Fibroblast of mammary gland (primary cell): ENCODE results near the gene DIO2.

Experiments used
- DNase-seq: peaks from one replicate; pipeline ENCODE4 v3.0.0-alpha.2; 2010; ENCODE audit warnings: low read depth
- H3K4me3 ChIP-seq: 2 replicates; pipeline ENCODE4 v1.5.1; 2011; ENCODE audit warnings: low read depth, mild to moderate bottlenecking, low read length, moderate library complexity; ENCODE audit not compliant: control insufficient read depth
- TF ChIP-seq, protein P1 (sequence below): conservative IDR thresholded peaks from 2 replicates; pipeline ENCODE4 v1.5.1; 2011; ENCODE audit warnings: low read depth, low read length, inconsistent platforms; ENCODE audit not compliant: control insufficient read depth, insufficient read depth

DIO2 gene

DNA sequence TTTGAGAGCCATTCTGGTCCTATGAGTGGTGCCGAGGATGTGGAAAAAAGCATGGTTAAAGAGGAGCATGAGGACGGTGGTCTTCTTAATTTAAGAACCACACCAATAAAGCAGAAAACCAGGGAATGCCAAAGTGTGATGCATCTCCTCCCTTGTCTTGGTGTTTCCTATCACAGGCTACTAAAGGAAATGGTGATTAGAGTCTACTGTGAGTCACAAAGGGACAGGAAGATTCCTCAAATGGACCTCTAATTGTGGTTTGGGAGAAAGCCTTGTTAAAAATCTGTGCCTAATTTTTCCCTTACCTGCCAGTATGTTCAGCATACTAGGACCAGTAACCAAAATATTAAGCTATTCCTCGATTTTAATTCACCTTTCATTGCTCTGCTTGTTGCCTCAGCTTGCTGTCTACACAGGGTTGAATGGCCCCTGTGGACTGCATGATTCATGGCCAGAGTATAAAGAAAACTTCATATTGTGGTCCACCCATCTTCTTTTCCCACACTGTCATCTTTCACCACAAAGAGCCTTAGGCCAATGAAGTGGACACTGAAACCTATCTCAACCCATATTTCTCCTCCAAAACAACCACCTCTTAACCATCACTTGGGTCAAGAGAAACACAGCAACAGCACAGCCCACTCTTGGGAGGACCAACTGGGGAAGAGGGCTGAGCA, 38.8 kb downstream of the DIO2 start:
- no peak overlapping the region for H3K4me3 ChIP-seq
- TF ChIP-seq, protein P1, sequence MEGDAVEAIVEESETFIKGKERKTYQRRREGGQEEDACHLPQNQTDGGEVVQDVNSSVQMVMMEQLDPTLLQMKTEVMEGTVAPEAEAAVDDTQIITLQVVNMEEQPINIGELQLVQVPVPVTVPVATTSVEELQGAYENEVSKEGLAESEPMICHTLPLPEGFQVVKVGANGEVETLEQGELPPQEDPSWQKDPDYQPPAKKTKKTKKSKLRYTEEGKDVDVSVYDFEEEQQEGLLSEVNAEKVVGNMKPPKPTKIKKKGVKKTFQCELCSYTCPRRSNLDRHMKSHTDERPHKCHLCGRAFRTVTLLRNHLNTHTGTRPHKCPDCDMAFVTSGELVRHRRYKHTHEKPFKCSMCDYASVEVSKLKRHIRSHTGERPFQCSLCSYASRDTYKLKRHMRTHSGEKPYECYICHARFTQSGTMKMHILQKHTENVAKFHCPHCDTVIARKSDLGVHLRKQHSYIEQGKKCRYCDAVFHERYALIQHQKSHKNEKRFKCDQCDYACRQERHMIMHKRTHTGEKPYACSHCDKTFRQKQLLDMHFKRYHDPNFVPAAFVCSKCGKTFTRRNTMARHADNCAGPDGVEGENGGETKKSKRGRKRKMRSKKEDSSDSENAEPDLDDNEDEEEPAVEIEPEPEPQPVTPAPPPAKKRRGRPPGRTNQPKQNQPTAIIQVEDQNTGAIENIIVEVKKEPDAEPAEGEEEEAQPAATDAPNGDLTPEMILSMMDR, result no peak
- peak; percentile 21 for DNase-seq

DNA sequence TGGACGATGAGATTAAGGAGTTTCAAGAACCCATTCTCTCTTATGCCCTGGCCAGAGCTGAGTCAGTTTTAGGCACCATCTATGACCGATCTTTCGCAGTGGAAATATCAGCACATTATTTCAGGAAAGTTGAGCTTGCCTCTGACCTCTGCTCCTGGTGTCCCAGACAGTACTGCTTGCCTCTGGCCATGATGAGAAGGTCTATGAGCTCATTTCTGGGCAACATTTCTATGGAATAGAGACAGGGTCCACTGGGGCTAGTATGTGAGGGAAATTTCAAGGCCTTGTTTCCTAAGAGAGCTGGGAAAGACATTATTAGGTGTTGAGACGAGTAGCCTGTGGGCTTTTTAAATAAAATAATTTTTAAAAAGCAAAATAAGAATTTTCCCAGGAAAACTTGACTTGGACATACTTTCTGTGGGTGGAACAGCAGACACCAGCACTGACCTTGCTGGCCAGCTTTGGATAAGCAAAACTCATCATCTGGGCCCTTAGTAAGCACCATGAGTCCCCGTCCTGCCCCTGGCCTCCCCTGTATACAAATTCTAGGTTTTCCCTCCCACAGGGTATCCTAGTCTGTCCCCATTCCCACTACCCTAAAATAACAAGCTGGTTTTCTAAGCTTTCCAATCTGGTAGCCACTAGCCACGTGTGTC, 43.4 kb downstream of the DIO2 start:
- no peak overlapping the region for H3K4me3 ChIP-seq
- DNase-seq, result no peak
- TF ChIP-seq, protein P1, result no peak

DNA sequence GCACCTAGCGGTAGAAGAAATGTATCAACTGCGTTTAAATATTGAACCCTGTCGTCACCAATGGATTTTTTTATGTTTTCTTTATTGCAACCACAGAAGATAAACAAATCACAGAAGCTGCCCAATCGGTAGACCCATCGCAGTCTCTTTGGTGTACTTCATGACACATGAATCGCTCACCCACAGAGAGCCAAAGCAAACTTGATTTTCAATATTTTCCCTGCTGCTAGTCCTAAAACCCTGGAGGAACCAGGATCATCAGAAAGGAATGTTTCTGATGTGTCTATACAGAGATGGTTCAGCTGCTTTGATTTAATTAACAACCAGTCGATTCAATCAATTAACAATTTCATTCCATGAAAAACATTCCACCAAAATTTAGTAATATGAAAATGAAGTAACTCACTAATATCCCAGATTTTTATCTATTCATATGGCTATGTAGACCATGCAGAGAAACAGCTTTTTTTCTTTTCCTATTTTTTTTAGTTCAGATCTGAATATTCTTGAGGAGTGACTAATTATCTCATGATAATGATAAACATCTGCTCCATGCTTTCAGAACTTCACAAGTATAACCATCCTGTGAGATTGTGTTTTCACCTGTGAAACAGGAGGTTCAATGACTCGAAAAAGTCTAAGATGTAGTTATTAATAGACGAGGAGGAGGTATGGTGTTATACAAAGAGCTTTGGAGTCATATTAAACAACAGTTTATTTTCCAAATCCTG, 46.1 kb downstream of the DIO2 start:
- peak; percentile 60 for DNase-seq
- no peak overlapping the region for H3K4me3 ChIP-seq
- TF ChIP-seq, protein P1, result no peak

DNA sequence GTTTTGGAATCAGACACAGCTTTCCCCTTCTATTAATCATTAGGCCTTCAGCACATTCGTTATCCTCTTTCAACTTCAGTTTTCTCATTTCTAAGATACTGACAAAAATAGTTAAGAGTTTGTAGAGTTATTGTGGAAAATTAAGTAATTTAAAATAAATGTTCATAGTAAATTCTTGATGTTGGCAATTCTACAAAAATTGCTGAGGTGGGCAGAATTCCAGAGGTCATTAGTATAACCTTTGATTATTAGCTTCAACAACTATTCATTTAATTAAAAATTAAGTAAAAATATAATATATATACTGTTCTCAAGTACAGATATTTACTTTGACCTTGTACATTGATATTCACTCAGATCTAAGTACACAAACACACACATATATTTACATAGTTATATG, 58.5 kb downstream of the DIO2 start:
- TF ChIP-seq, protein P1, result no peak
- no peak for DNase-seq
- no peak overlapping the region for H3K4me3 ChIP-seq

DNA sequence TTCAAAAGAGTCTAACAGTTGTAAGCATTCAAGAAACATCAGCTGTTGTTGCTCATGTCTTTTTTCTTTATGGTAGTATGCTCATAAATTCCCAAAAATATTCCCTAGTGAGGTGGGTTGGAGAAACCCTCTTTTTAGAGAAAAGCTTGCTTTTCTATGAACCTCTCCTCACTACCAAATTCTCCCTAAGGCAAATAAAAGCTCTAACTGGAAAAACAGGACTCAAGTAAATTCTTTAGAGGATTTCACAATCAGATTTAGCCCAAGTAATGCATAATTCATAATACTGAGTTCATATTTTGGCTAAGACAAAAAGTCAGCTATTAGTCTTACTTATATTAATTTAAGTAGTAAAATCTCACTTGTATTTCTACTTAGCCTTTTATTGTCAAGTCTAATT, 59.1 kb downstream of the DIO2 start:
- DNase-seq, result no peak

DNA sequence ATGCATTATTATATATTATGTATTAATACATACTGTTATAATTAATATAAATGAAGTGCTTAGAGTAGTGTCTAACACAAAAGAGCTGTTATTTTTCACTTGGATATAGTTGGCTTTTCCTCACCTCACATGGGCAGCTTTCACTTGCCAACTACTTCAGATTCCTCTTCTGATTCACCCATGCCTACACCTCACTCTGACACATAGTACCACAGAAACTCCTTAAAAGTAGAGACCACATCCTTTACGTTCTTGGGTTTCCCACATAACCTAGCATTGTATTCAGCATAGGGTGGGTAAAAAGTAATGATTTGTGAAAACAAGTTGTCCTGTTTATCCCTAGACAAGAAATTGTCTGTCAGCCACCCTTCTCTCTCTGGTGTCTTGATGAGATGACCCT, 61.0 kb downstream of the DIO2 start:
- H3K4me3 ChIP-seq, result no peak overlapping the region
- TF ChIP-seq, protein P1, result no peak
- DNase-seq, result no peak

More for the DNA sequence above, 59.1 kb downstream of the DIO2 start:
- TF ChIP-seq, protein P1, result no peak
- no peak overlapping the region for H3K4me3 ChIP-seq
